GM15510 (cell line): ENCODE results near the gene EPS8.

Experiments used
- POLR2A ChIP-seq: IDR thresholded peaks from 3 replicates; pipeline ENCODE4 v1.6.1; 2011; ENCODE audit warnings: borderline replicate concordance; ENCODE audit not compliant: insufficient read length; ENCODE audit errors: extremely low read depth

Gene EPS8

DNA sequence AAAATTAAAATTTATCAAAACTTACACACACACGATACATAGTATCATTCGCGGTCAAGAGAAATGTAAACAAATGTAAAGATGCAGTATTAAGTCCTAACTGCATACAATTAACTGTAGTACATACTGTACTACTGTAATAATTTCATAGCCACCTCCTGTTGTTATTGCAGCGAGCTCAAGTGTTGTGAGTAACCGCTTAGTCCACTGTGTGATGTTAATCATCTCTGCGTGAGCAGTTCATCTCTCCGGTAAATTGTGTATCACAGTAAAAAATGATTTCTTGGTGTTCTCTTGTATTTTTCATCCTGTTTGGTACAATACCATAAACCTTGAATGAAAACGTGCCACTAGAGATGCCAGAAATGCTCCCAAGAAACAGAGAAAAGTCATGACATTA, 6.5 kb downstream of the EPS8 start:
- TF ChIP-seq POLR2A, result no peak

GRCh38 chr12:15779925-15780324, 9.3 kb downstream of the EPS8 start:
- TF ChIP-seq POLR2A, result no peak

- TF ChIP-seq POLR2A, result no peak
Observed at GRCh38 chr12:15778126-15778525, 11.1 kb downstream of the EPS8 start.

- no peak for TF ChIP-seq POLR2A
Observed at GRCh38 chr12:15777355-15778012, 11.7 kb downstream of the EPS8 start.

DNA sequence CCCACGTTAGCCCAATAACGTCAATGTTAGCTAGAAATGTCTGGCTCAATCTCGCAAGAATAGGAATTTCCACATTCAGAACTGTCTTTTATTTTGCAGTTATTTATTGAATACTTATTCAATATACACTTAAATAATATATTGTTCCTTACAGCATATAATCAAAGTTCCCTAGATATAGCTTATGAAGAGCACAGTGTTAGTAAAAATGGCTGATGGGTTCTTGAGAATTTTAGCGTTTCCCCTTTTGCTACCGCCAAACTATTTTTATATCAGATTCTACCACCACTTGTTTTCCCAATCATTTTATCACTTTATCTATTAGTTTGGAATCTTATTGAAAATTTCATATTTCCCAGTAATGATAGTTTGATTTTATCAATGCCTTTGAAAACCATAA, 12.7 kb downstream of the EPS8 start:
- TF ChIP-seq POLR2A, result no peak

DNA sequence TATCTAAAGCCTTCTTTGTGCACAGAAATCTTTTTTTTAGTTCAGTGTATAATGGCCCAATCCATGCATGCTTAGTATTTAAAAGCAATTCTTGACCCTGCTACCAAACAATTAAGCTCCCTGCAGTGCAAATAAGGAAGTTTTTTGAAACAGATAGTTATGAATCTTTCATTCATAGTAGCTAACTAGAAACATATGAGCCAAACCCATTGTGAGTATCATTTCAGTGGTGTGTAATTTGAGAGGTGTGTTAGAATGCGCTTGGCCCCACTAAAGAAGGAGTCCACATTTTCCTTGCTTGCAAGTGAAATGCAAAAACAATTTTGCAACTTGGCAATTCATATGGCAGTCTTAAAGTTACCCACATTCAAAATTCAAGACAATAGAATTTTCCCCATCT, 14.4 kb downstream of the EPS8 start:
- no peak for TF ChIP-seq POLR2A

GRCh38 chr12:15772405-15773018, 16.7 kb downstream of the EPS8 start:
- no peak for TF ChIP-seq POLR2A

GRCh38 chr12:15770581-15770980, 18.6 kb downstream of the EPS8 start:
- no peak for TF ChIP-seq POLR2A

GRCh38 chr12:15770021-15770420, 19.2 kb downstream of the EPS8 start:
- no peak for TF ChIP-seq POLR2A

DNA sequence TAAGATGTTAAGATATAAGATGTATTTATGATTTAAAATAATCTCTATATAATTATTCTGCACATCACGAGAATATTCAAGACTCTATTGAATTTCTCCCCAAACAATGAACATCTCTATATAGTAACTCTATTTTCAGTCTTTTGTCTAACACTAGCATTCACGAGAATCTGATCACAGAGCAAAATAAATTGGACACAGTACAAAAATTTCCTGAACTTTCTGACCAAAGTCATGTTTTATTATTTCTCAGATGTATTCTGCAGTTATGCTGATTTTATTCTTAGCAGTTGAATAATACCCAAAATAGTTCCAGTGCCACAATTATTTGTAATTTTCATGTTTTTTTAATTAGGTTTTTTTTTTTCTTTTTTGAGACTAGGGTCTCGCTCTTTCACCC, 19.6 kb downstream of the EPS8 start:
- TF ChIP-seq POLR2A, result no peak

GRCh38 chr12:15767301-15767700, 21.9 kb downstream of the EPS8 start:
- TF ChIP-seq POLR2A, result no peak

- no peak for TF ChIP-seq POLR2A
Observed at GRCh38 chr12:15763328-15763727, 25.9 kb downstream of the EPS8 start.

DNA sequence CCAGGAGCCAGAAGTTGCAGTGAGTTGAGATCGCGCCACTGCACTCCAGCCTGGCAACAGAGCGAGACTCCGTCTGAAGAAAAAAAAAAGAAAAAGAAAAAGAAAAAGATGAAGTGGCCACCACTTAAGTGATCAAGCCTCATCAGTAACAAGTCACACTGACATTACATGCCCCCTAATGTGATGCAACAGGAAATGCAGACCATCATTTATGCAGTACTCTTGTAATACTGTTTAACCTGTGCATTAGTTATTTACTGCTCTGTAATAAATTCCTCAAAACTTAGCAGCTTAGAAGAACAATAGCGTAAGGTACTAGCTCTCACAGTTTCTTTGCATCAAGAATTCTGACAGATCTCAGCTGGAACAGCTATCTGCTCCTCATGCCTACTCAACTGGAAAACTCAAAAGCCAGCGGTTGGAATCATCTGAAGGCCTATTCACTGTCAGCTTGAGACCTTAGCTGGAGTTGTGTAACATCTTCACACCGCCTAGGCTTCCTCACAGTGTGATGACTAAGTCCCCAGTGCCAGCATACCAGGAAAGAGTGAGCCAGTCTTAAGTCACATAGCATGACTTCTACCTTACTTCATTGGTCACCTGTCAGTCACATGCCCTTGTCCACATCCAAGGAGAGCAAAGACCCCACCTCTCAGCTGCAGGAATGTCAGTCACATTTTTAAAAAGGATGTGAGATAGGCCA, 31.5 kb downstream of the EPS8 start:
- no peak for TF ChIP-seq POLR2A

GRCh38 chr12:15756822-15757221, 32.4 kb downstream of the EPS8 start:
- TF ChIP-seq POLR2A, result no peak

- TF ChIP-seq POLR2A, result no peak
Observed at GRCh38 chr12:15754233-15754632, 35.0 kb downstream of the EPS8 start.

DNA sequence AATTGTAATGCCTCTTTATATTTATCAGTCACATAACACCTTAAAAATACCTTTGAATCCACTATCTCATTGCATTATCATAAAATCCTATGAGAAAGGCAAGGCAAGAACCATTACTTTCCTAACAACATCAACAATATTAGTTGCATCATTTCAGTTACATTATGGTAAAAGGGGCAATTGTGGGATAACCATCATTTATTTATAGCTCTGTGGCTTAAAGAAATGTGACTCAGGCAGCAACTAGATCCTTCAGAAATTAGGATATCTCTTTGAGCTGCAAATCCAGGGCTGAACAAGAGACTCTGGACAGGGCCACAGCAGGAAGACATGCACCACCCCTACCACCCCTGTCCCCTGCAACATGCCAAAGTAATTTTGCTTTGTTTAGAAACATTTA, 36.4 kb downstream of the EPS8 start:
- TF ChIP-seq POLR2A, result no peak
